ENCODE measurements around the gene SHQ1. TPM values are rescaled to one million over a fixed set of nuclear protein-coding genes. Genes with fewer than 3 reads are reported as not detected.

Gene SHQ1
- total RNA-seq, 4 donors from 2014 or later = 8.7 to 19.9 (median 12.4) TPM

- intact Hi-C loops (cut with DNase I) = no loop called here
- Histone ChIP-seq H3K36me3 (peaks cover 0 to 6% (median 2%) of the 10 kb centered on the region in 4 donors), H3K27ac (replicated peaks in 1 of 4) (no peak overlapping the region), H3K4me3 (no peak overlapping the region), H3K9me3 (no peaks in the 10 kb centered on the region), H3K27me3 (no peaks in the 10 kb centered on the region), H3K4me1 (no peaks in the 10 kb centered on the region)
- TF ChIP-seq POLR2AphosphoS5 (IDR thresholded peaks at IDR 0.05) = no peak
- TF ChIP-seq POLR2A (IDR thresholded peaks at IDR 0.05; ENCODE audit: low read depth) = no peak
- TF ChIP-seq, protein P1, sequence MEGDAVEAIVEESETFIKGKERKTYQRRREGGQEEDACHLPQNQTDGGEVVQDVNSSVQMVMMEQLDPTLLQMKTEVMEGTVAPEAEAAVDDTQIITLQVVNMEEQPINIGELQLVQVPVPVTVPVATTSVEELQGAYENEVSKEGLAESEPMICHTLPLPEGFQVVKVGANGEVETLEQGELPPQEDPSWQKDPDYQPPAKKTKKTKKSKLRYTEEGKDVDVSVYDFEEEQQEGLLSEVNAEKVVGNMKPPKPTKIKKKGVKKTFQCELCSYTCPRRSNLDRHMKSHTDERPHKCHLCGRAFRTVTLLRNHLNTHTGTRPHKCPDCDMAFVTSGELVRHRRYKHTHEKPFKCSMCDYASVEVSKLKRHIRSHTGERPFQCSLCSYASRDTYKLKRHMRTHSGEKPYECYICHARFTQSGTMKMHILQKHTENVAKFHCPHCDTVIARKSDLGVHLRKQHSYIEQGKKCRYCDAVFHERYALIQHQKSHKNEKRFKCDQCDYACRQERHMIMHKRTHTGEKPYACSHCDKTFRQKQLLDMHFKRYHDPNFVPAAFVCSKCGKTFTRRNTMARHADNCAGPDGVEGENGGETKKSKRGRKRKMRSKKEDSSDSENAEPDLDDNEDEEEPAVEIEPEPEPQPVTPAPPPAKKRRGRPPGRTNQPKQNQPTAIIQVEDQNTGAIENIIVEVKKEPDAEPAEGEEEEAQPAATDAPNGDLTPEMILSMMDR (IDR thresholded peaks at IDR 0.05) = no peak
- no peak for TF ChIP-seq EP300 (IDR thresholded peaks at IDR 0.05)
- no peak for DNase-seq (ENCODE audit: extremely low spot score)
- WGBS = 75% methylated on average over 11 of the region's 11 CpGs
Measured at GRCh38 chr3:72746430-72747411, 101.5 kb downstream of the SHQ1 start.

DNA sequence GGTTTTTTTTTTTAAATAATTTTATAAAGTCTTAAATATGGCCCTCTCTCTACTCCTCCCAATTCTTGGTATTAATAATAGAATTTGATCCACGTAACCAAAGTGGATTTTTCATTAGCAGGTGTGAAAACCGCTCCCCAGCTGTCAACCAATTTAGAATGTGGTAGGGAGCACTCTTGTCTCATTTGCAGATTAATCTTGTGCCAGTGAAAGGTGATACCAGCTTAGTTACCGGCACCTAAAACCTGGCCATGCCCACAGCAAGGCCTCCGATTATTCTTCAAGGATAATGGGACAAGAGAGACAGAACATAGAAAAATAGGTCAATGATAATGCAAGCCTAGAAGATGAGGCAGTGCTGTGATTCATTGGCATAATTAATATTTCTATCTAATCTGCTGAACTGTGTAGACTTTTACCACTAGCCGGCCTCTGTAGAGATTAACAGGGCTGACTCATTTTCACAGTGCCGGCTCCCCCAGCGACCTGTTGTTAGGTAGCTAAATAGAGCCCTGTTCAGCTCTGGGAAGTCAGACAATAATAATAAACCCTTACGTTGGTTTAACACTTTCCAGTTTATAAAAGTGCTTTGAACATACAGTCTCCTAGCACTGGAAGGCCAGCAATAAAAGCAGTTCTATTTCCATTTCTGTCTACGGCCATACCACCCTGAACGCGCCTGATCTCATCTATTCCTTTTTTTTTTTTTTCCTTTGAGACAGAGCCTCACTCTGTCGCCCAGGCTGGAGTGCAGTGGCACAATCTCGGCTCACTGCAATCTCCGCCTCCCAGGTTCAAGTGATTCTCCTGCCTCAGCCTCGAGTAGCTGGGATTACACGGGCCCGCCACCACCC, 102.9 kb downstream of the SHQ1 start:
- Histone ChIP-seq H3K27ac (replicated peaks in 1 of 4) (no peak overlapping the region), H3K4me1 (no peaks in the 10 kb centered on the region), H3K27me3 (no peaks in the 10 kb centered on the region), H3K9me3 (no peaks in the 10 kb centered on the region), H3K4me3 (no peak overlapping the region), H3K36me3 (peaks cover 0 to 3% (median 2%) of the 10 kb centered on the region in 4 donors)
- WGBS = 79% methylated on average over 17 of the region's 17 CpGs
- intact Hi-C loops (cut with DNase I) = no loop called here
- no peak for DNase-seq (ENCODE audit: extremely low spot score)
- TF ChIP-seq POLR2A (IDR thresholded peaks at IDR 0.05; ENCODE audit: low read depth) = no peak
- TF ChIP-seq, protein P1 (IDR thresholded peaks at IDR 0.05) = no peak
- TF ChIP-seq EP300 (IDR thresholded peaks at IDR 0.05) = no peak
- TF ChIP-seq POLR2AphosphoS5 (IDR thresholded peaks at IDR 0.05) = no peak

DNA sequence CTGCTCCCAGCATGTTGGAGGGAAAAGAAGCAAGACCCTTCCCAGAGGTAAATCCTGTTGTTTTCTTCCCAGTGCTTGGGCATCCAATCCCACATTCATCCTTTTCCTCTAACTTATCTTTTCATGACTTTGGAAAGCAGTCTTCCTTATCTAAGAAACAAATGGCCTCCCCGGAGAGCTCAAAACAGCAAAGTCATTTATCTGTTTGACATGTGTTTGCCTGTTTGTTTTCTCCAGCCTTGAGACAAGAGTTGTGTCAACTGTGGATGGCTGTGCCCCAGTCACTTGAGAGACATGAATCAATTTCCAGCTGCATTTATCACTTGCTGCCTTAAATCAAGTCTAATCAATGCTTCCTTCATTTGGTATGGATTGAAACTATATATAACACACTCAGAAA, 103.9 kb downstream of the SHQ1 start:
- no peak for DNase-seq (ENCODE audit: extremely low spot score)
- Histone ChIP-seq H3K9me3 (no peaks in the 10 kb centered on the region), H3K4me3 (no peak overlapping the region), H3K36me3 (no peaks in the 10 kb centered on the region), H3K27me3 (no peaks in the 10 kb centered on the region), H3K4me1 (peaks cover 0 to 5% (median 1%) of the 10 kb centered on the region in 4 donors), H3K27ac (replicated peaks in 1 of 4) (no peak overlapping the region)
- intact Hi-C loops (cut with DNase I) = no loop called here
- WGBS = 76% methylated on average over 1 of the region's 1 CpG
- TF ChIP-seq POLR2A (IDR thresholded peaks at IDR 0.05; ENCODE audit: low read depth) (no peak), EP300 (IDR thresholded peaks at IDR 0.05) (no peak), POLR2AphosphoS5 (IDR thresholded peaks at IDR 0.05) (no peak)
- TF ChIP-seq, protein P1 (IDR thresholded peaks at IDR 0.05) = no peak

DNA sequence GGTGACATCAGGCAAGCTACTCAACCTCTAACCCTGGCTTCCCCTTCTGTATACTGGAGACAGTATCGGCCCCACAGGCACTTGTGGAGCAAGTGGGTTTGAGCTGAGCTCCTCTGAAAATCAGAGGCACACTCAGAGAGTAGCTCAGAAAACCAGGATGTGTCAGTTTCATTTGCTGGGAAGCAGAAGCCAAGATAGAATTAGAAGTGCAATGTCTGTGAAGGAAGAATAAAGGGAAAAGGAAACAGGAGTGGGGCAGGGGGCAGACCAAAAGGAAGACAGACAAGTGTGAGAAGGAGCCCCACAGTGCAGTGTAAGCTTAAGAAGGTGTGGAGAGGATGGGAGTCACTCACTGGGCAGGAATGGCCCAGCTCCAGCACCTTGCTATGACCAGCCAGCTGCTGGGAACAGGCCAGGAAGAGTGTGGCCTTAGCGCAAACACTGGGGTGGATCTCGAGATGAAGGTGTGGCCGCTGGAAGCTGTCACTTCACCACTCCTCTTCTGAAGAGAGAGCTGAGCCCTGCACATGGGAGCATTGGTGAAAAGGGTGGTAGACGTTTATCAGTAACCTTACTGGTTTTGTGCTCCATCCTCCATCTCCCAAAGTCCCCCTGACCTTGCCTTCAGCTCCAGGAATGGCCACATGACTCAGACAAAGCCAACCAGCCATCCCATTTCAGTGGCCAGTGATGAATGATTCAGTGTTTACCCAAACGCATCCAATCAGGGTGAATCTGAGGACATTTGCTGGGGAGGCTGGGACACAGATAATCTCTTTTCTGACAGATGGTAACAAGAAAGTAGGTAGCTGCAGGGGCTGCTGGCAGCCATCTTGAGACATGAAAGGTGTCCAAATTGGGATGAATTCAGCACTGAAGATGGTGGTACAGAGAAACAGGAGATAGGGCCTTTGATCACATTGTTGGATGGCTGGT, 108.4 kb downstream of the SHQ1 start:
- TF ChIP-seq EP300 (IDR thresholded peaks at IDR 0.05) = no peak
- TF ChIP-seq POLR2A (IDR thresholded peaks at IDR 0.05; ENCODE audit: low read depth) = no peak
- no peak for TF ChIP-seq POLR2AphosphoS5 (IDR thresholded peaks at IDR 0.05)
- TF ChIP-seq, protein P1 (IDR thresholded peaks at IDR 0.05) = no peak
- Histone ChIP-seq H3K9me3 (peaks cover 0 to 3% (median 0%) of the 10 kb centered on the region in 4 donors), H3K27me3 (no peaks in the 10 kb centered on the region), H3K36me3 (no peaks in the 10 kb centered on the region), H3K27ac (replicated peaks in 1 of 4) (no peak overlapping the region), H3K4me1 (peaks cover 0 to 19% (median 16%) of the 10 kb centered on the region in 4 donors), H3K4me3 (no peak overlapping the region)
- intact Hi-C loops (cut with DNase I) = no loop called here
- 99% methylated on average over 6 of the region's 6 CpGs for WGBS
- DNase-seq (ENCODE audit: extremely low spot score) = no peak

All from esophagus muscularis mucosa (tissue), 4 donors.